ENCODE results near the gene DISP3. TPM values are rescaled to one million over a fixed set of nuclear protein-coding genes. Genes with fewer than 3 reads are reported as not detected.

The DISP3 gene
- total RNA-seq, 1 donor from 2014 or later, result 0.05 TPM

GRCh38 chr1:11546456-11546855 lies 67.5 kb downstream of the DISP3 start:
- Mint-ChIP-seq H3K27me3 (ENCODE audit: low read depth) (peaks cover 52% of the 10 kb centered on the region), H3K4me3 (ENCODE audit: unreplicated experiment) (no peak overlapping the region), H3K27ac (ENCODE audit: unreplicated experiment) (no peak overlapping the region), H3K9me3 (ENCODE audit: low read depth) (no peaks in the 10 kb centered on the region), H3K36me3 (ENCODE audit: low read depth) (no peaks in the 10 kb centered on the region), H3K4me1 (ENCODE audit: low read depth) (no peaks in the 10 kb centered on the region)
- no peak for DNase-seq (ENCODE audit: low spot score)
- TF ChIP-seq, protein P1, sequence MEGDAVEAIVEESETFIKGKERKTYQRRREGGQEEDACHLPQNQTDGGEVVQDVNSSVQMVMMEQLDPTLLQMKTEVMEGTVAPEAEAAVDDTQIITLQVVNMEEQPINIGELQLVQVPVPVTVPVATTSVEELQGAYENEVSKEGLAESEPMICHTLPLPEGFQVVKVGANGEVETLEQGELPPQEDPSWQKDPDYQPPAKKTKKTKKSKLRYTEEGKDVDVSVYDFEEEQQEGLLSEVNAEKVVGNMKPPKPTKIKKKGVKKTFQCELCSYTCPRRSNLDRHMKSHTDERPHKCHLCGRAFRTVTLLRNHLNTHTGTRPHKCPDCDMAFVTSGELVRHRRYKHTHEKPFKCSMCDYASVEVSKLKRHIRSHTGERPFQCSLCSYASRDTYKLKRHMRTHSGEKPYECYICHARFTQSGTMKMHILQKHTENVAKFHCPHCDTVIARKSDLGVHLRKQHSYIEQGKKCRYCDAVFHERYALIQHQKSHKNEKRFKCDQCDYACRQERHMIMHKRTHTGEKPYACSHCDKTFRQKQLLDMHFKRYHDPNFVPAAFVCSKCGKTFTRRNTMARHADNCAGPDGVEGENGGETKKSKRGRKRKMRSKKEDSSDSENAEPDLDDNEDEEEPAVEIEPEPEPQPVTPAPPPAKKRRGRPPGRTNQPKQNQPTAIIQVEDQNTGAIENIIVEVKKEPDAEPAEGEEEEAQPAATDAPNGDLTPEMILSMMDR (IDR thresholded peaks at IDR 0.05), result no peak

DNA sequence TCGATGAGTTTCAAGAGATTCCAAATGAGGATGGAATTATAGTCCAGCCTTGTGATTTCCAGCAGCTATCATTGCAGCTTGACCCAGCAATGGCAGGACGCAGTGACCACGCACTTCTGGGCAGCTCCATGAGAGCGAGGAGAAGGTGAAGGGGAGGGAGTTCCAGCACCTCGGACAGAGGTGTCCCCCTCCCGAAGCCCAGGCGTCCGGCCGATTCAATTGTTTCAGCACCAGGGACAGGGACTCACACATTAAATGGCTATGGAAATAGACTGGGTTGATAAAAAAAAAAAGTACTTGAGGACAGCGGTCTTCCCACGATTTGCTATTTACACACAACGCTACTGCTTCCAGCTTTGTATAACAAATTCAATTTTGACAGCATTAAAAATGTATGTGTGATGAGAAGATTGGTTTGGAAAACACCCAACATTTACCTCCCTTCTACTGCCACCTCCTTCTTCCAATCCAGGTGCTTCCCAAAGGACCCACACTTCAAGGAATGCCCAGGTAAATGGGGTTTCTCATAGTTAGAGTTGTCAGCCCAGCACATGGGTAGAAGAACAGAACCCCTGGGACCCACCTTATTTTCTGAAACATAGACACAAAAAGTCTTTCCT lies 71.8 kb downstream of the DISP3 start:
- DNase-seq (ENCODE audit: low spot score), result no peak
- no peak overlapping the region for H3K27ac Mint-ChIP-seq (ENCODE audit: unreplicated experiment)
- H3K9me3 Mint-ChIP-seq (ENCODE audit: low read depth), result no peaks in the 10 kb centered on the region
- no peaks in the 10 kb centered on the region for H3K36me3 Mint-ChIP-seq (ENCODE audit: low read depth)
- H3K4me3 Mint-ChIP-seq (ENCODE audit: unreplicated experiment), result no peak overlapping the region
- H3K27me3 Mint-ChIP-seq (ENCODE audit: low read depth), result peaks cover 54% of the 10 kb centered on the region
- no peaks in the 10 kb centered on the region for H3K4me1 Mint-ChIP-seq (ENCODE audit: low read depth)
- TF ChIP-seq, protein P1 (IDR thresholded peaks at IDR 0.05), result no peak

GRCh38 chr1:11558276-11558675 lies 79.3 kb downstream of the DISP3 start:
- Mint-ChIP-seq H3K27ac (ENCODE audit: unreplicated experiment) (no peak overlapping the region), H3K36me3 (ENCODE audit: low read depth) (no peaks in the 10 kb centered on the region), H3K9me3 (ENCODE audit: low read depth) (no peaks in the 10 kb centered on the region), H3K4me3 (ENCODE audit: unreplicated experiment) (no peak overlapping the region), H3K27me3 (ENCODE audit: low read depth) (peaks cover 68% of the 10 kb centered on the region), H3K4me1 (ENCODE audit: low read depth) (no peaks in the 10 kb centered on the region)
- TF ChIP-seq, protein P1 (IDR thresholded peaks at IDR 0.05), result no peak
- no peak for DNase-seq (ENCODE audit: low spot score)

- H3K27ac Mint-ChIP-seq (ENCODE audit: unreplicated experiment), result no peak overlapping the region
- no peak for DNase-seq (ENCODE audit: low spot score)
- TF ChIP-seq, protein P1 (IDR thresholded peaks at IDR 0.05), result no peak
- H3K4me1 Mint-ChIP-seq (ENCODE audit: low read depth), result peaks cover 7% of the 10 kb centered on the region
- H3K36me3 Mint-ChIP-seq (ENCODE audit: low read depth), result no peaks in the 10 kb centered on the region
- H3K27me3 Mint-ChIP-seq (ENCODE audit: low read depth), result peaks cover 68% of the 10 kb centered on the region
- no peak overlapping the region for H3K4me3 Mint-ChIP-seq (ENCODE audit: unreplicated experiment)
- H3K9me3 Mint-ChIP-seq (ENCODE audit: low read depth), result no peaks in the 10 kb centered on the region
Observed at GRCh38 chr1:11558871-11559590, 80.1 kb downstream of the DISP3 start.

GRCh38 chr1:11559591-11559970 lies 80.6 kb downstream of the DISP3 start:
- Mint-ChIP-seq H3K9me3 (ENCODE audit: low read depth) (no peaks in the 10 kb centered on the region), H3K27ac (ENCODE audit: unreplicated experiment) (no peak overlapping the region), H3K4me3 (ENCODE audit: unreplicated experiment) (no peak overlapping the region), H3K27me3 (ENCODE audit: low read depth) (peaks cover 65% of the 10 kb centered on the region), H3K36me3 (ENCODE audit: low read depth) (no peaks in the 10 kb centered on the region), H3K4me1 (ENCODE audit: low read depth) (peaks cover 9% of the 10 kb centered on the region)
- DNase-seq (ENCODE audit: low spot score), result no peak
- TF ChIP-seq, protein P1 (IDR thresholded peaks at IDR 0.05), result no peak
